CD4-positive, alpha-beta T cell treated with Interleukin-17A for 4 hours (primary cell): ENCODE results near the gene ORM1.

Experiments used
- DNase-seq: peaks from one replicate; pipeline ENCODE4 v3.0.0-alpha.2; 2020; ENCODE audit warnings: mixed read lengths

ORM1 gene

GRCh38 chr9:114367772-114368569, 45.1 kb downstream of the ORM1 start:
- no peak for DNase-seq

- no peak for DNase-seq
Measured at GRCh38 chr9:114369216-114370130, 46.6 kb downstream of the ORM1 start.

DNA sequence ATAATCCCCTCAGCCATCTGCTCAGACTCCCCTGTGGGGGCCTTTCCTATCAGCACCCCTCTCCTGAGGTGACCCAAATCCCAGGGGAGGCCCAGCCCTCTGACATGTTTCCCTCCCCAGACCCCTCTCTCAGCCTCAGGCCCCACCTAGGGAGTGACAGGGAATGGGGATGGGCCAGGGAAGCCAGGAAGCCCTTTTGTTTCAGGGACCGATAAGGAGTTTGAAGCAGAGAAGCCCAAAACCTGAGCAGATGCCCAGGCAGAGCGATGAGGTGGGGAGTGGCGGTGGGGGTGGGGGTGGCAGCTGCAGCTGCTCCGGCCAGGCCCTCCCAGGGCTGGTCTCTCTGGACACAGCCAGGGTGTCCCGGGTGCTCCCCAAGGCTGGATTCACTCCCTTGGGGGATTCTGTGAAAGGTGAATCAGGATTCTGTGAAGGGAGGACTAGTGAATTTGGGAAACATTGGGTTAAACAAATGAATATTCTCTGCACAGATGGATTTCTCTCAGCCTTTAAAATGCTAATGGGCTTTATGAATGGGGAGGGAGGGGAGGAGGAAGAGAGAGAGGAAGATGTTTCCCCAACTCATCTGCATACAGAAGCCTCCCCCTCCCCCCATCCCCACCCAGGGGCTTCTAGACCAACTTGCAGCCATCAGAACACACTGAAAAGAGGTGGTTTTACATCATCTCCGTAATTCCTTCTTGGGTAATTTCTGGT, 47.5 kb downstream of the ORM1 start:
- no peak for DNase-seq

DNA sequence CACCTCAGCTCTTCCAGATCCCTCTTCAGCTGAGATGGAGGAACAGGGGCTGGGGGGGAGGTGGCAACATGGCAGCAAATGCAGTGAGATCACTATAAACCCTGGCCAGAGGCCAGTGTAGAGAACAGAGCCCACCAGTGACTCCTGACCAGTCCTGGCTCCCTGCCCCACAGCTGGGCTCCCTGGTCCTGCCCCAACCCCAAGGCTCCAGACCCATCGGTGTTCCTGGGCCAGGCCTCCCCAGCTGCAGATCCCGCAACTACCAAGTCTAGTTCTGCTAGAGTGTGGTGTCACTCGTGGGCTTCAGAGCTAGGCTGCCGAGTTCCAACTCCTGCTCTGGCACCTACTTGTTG, 48.0 kb downstream of the ORM1 start:
- no peak for DNase-seq

- no peak for DNase-seq
Measured at GRCh38 chr9:114371343-114371944, 48.5 kb downstream of the ORM1 start.

GRCh38 chr9:114371973-114372917, 49.3 kb downstream of the ORM1 start:
- DNase-seq, result peak; percentile 69

GRCh38 chr9:114372921-114373448, 50.1 kb downstream of the ORM1 start:
- peak; percentile 88 for DNase-seq

- no peak for DNase-seq
Measured at GRCh38 chr9:114373960-114374730, 51.2 kb downstream of the ORM1 start.

DNA sequence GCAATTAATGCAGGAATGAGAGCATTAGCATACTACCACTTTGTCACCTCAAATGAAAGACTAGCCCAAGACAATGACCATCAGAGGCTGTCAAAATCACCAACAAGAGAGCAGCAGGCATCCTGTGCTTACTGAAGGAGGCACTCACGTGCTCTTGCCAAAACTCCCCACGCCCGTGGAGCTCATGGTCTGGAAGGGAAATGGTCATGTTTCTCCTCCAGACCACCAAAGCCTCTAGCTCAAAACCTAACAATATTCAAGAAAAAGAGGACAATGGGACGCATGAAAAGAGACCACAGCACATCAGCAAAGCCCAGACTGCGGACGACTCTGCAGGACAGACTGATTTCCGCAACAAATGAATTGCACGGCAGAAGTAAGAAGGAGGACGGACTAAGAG, 52.0 kb downstream of the ORM1 start:
- DNase-seq, result no peak

DNA sequence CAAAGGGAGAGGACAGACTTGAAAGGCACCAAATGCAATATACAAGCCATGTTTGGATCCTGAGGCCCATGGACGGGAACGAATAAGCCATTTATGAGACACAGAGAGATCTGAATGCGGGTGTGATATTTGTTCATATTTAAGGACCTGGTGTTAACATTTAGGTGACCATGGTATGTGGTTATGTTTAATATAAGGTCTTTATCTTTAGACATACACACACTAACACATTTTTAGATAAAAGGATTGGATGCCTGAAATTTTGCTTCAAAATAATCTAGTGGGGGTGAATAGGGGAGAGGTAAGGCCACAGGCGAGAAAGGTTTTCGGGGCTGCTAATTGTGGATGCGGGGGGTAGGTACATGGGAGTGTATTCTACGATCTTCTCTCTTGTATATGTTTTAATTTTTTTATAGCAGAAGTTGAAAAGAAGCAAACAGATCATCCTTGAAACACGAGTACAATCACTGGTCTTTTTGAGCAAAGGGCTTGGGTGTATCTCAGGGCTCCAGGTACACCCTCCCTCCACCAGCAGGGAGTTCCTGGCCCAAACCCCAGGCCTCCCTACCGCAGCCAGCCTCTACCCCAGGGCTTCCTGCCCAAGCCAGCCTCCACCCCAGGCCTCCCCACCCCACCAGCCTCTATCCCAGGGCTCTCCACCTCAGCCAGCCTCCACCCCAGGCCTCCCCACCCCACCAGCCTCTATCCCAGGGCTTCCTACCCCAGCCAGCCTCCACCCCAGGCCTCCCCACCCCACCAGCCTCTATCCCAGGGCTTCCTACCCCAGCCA, 52.7 kb downstream of the ORM1 start:
- peak; percentile 46 for DNase-seq
